GM18517 (cell line): ENCODE data around the gene HSD17B13.
"Not testable (repeated sequence)": the region's sequence is repeated elsewhere in the genome, so short reads cannot be mapped to it uniquely, and the experiment has no call there.

ENCODE experiments used
- ATAC-seq: cut with Tn5 transposase; IDR thresholded peaks from one replicate; pipeline ENCODE4 v1.9.1; 2021; ENCODE audit warnings: mild to moderate bottlenecking, moderate library complexity; ENCODE audit not compliant: unreplicated experiment

Gene HSD17B13, protein sequence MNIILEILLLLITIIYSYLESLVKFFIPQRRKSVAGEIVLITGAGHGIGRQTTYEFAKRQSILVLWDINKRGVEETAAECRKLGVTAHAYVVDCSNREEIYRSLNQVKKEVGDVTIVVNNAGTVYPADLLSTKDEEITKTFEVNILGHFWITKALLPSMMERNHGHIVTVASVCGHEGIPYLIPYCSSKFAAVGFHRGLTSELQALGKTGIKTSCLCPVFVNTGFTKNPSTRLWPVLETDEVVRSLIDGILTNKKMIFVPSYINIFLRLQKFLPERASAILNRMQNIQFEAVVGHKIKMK

DNA sequence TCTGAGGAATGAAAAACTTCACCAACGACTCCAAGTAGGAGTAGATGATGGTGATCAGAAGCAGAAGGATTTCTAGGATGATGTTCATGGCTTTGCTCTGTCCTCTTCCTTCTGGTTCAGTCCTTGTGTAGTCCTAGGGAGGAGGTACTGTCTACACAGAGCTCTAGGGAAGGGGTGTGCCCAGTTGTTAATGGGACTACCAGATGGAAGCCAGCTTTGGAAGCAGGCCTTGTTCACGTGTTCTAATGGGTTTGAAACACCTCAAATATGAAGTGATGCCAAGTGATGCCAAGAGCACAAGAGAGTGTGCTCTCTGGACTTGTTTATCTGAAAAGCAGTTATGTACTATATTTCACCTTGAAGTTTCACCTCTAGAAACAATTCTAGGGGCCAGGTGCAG is at the start of gene HSD17B13:
Gene HSD17B13, minus strand, starts transcription at position 129 of the 400 bp plus-strand sequence. Its CDS starts 41 bp downstream, at position 88.
- no peak for ATAC-seq

DNA sequence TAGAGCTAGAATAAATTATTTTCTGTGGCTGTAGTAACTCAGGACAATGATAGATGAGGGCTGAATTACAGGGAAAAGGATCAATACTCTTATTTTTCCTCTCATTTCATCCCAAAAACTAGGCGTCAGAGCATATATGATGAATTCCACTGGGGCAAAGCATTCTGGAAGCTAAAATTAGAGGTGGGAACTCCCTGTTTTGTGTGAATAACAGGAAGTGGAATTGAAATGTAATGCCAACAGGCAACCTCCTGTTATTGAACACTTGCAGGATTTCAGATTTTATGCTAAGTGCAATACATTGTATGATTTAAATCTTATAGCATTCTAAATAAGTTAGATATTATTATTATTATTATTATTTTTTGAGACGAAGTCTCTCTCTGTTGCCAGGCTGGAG is 47.4 kb upstream of the HSD17B13 start:
- no peak for ATAC-seq

DNA sequence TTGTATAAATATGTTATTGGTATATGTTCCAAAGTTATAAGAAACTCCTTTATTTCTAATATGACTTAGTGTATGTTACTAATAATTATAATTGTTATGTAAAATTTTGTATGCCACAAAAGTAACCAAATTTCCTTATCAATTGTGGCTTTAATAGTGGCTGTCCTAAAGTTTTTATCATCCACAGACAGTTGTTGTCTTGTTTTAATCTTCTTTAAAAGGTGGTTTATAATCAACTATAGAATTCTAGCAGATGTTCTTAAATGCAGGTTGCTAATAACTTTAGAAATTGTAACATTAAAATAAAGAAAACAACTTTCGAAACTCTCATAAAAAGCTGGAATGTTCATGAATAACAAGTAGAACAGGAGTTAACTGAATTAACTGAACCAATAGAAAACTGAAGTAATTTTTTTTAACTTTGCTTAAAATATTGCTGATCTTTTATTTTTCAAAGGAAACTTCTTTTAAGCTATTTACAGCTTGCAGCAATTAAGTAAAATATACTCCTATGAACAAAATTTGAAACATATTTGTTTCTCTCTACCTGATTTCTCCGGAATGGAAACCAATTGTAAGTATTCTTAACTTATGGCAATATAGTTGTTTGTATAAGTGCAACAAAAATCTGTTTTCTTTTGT is 44.0 kb upstream of the HSD17B13 start:
- ATAC-seq: no peak

DNA sequence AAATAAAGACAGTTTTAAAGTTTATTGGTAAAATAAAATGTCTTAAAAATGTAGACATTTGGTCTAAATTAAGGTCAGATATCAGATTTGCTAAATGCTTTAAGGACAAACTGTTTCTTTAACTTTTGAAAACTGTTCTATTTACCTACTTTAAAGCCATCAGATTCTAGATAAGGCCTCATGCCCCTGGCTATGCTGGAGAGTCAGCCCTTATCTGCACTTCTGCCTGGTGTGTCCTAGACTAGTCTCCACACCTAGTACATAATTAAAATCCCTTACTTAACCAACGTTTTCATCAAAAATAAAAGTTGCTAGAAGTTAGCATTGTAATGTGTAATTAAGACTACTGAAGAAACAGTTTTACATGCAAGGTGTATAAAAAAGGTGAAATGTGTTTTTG is 42.7 kb upstream of the HSD17B13 start:
- ATAC-seq: no peak

DNA sequence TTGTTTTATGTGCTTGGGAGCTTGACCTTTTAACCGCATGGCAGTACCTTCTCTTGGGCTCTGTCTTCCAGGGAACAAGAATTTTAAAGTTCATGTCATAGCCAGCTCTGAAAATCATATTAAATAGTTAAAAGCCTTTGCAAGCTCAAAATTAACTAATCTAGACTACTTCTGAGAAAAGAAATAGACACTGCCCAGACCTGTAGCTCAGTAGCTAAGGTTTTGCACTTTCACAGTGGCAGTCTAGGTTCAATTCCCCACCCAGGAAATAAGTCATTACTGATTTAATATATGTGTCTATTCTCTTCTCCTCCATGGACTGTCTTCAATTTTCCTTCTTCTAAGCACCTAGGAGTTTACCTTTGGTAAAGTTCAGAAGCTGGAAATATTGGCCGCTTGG is 40.9 kb upstream of the HSD17B13 start:
- no peak for ATAC-seq

DNA sequence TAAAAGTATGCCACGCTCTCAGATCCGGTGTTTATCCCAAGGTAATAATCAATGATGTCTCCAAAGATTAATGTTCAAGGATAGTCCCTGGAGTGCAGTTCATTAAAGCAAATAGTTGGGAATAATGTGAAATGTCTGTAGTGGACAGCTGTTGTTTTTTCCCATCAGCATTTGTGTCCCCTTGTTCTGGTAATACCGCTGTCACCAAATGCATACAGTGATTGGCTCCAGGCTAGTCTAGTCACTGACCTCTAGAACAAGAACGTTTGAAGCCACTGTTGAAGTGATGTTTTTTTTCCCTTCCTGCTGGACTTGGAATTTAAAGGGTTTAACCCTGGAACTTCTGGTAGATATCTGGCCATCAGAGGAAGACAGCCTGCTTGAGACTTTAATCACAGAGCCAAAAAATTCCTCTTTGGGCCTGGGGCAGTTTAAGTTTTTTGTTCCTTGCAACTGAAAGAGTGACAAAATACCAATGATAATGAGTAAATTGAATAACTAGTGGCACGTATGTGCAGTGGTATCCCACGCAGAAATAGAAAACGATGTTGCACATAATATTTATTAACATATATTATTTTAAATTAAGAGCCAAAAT is 37.8 kb upstream of the HSD17B13 start:
- ATAC-seq: no peak

DNA sequence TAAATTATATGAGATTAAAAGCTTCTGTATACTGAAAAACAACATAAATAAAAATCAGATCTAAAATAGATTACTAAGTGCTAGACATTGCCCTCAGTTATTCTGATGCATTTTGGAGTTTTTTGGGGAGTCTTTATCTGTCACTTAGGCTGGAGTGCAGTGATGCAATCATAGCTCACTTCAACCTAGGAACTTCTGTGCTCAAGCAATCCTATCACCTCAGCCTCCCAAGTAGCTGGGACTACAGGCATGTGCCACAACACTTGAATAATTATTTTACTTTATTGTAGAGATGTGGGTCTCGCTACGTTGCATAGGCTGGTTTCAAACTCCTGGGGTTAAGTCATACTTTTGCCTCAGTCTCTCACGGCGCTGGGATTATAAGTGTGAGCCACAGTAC is 36.6 kb upstream of the HSD17B13 start:
- ATAC-seq: no peak

DNA sequence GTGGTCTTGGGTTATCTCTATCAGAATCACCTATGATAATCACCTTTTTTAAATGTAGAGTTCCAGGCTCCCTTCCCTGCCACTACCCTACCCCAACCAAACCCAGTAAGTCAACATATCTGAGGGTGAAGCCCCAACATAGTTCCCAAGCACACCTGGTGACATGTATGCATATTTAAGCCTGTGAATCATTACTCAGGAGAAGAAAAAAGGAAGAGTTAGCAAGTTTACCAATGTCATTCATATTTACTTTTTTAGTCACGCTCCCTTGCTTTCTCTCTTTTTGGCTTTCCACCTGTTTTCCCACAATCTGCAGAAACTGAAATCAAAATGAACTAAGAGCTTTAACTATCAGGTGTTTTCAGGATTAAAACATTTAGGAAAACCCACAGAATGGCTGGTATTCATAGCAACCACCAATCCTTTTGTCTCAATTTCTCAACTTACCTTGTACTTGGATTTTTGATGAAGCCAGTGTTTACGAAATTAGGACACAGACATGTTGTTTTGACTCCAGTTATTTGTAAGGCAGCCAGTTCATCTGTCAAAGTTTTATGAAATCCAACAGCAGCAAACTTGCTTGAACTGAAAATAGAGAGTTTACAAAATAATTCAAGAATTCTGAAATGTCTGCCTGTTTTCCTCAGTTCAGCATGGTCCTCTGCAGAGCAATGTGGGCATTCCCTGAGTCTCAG is 34.3 kb upstream of the HSD17B13 start:
- no peak for ATAC-seq

DNA sequence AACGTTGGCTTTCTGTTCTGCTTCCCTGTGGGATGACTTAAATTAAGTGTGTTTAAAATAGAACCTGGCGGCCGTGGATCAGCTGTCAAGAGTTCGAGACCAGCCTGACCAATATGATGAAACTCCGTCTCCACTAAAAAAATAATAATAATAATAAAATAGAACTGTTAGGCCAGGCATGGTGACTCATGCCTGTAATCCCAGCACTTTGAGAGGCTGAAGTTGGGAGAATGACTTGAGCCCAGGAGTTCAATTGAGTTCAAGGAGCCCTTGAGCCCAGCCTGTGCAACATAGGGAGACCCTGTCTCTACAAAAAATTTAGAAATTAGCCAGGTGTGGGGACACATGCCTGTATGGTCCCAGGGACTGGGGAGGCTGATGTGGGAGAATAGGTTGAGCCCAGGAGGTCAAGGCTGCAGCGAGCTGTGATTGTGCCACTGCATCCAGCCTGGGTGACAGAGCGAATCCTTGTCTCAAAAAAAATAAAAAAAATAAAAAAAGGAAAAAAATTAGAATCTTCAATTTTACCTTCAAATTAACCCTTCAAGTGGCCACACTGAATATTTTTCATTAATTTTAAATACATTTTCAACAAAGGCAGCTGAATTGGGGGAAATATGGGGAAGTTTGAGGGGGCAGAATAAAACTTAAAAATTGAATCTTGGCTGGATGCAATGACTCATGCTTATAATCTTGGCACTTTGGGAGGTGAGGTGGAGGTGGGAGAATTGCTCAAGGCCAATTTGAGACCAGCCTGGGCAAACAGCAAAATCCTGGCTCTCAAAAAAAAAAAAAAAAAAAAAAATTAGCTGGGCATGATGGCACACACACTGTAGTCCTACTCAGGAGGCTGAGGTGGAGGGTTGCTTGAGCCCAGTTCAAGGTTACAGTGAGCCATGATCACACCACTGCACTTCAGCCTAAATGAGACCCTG is 31.8 kb upstream of the HSD17B13 start:
- no peak for ATAC-seq

DNA sequence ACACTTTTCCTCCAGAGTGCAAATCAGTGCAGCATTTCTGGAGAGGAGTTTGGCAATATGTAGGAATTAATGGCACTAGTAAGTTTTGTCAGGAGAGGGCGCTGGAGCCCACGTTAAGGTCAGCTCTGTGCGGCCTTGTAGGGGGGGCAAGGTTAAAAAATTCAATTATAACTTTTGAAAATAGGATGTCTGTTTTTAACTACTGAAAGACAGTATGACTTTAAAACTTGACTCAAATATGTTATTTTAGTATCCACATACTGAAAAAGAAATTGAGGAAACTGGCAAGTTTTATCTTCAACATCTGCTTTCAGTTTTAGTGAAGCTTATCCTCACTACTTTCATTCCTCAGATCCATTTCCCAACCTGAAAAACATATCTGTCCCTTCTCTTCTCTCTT is 30.9 kb upstream of the HSD17B13 start:
- peak; percentile 87 for ATAC-seq

DNA sequence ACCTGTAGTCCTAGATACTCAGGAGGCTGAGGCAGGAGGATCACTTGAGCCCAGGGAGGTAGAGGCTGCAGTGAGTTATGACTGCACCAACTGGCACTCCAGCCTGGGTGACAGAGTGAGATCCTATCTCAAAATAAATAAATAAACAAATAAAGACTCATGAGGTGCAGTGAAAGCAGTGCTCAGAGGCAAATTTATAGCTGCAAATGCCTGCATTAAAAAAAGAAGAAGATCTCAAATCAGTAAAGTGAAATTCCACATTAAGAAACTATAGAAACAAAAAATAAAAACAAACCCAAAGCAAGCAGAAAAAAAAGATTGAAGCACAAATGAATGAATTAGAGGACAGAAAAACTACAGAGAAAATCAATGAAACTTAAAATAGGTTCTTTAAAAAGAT is 22.5 kb upstream of the HSD17B13 start:
- ATAC-seq: no peak

DNA sequence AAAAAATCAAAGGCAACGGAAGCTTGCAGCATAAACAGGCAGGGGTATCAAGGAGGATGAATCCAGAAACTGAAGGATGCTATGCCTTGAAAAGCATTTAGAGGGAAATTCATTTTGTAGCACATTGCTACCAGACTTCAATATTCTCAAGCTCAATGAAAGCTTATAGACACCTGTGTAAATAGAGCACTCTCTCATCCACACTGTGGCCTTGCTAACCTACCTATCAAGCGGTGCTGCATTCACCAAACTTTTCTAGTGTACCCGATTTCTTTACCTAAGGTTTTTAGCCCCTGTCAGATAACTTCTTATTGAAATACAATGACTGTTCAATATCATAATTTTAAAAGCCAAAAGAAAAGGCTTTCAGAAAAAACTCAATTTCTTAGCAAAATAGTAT is 20.2 kb upstream of the HSD17B13 start:
- ATAC-seq: no peak

DNA sequence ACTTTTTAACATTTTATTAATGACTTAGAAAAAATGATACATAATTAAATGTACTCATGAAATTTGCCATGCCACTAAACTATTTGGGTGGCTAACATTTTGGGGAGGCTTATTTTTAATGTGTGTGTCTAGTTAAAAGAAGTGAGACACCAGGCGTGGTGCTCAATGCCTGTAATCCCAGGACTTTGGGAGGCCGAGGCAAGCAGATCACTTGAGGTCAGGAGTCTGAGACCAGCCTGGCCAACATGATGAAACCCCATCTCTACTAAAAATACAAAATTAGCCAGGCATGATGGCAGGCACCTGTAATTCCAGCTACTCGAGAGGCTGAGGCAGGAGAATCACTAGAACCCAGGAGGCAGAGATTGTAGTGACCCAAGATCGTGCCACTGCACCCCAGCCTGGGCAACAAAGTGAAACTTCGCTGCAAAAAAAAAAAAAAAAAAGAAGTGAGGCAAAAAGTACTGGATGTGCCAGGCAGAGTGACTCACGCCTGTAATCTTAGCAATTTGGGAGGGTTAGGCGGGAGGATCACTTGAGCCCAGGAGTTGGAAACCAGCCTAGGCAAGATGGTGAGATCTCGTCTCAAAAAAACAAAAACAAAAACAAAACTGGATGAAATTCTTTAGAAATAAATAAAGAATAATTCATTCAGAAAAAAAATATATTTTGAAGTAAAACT is 19.4 kb upstream of the HSD17B13 start:
- ATAC-seq: not testable (repeated sequence)

DNA sequence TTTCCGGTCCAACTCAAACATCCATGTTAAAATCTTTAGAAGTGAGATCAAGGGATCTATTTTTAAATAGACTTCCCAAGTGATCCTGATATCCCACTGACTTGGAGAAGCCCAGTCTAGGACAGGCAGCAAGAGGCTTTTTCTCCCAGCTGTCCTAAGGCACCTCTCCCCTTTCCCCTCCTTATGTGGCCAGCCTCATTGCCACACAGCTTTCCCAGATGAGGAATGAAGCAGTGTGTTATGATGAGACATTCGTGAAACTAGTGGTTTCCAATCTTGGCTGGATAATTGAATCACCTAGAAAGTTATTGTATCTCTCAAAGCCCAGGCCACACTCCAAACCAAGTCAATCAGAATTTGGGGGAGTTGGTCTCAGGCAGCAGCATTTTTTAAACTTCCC is 16.8 kb upstream of the HSD17B13 start:
- no peak for ATAC-seq

DNA sequence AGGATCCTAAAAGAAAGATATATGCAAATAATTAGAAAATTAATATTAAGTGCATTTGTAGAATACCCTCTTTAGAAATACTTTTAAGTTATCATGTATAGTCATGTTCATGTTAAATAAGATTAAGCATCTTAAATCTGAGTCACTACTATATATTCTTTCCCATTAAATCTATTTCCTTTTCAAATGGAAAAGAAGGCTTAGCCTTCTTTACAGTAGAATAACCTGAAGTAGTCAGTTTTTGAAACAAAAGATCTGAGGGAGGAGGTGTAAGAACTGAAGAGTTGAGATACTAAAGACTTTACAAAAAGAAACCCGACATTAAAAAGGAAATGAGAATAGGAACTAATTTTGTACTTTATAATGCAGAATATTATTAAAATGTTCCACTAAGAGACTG is 14.7 kb upstream of the HSD17B13 start:
- ATAC-seq: no peak

DNA sequence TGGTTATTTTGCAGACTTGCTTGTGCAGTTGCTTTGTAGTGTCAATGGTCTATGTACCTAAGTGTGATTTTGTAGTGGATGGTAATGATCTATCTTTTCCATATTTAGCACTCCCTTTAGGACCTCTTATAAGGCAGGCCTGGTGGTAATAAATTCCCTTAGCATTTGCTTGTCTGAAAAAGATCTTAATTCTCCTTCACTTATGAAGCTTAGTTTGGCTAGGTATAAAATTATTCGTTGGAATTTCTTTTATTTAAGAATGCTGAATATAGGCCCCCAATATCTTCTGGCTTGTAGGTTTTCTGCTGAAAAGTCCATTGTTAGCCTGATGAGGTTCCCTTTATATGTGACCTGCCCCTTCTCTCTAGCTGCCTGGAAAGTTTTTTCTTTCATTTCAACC is 10.6 kb upstream of the HSD17B13 start:
- ATAC-seq: no peak

DNA sequence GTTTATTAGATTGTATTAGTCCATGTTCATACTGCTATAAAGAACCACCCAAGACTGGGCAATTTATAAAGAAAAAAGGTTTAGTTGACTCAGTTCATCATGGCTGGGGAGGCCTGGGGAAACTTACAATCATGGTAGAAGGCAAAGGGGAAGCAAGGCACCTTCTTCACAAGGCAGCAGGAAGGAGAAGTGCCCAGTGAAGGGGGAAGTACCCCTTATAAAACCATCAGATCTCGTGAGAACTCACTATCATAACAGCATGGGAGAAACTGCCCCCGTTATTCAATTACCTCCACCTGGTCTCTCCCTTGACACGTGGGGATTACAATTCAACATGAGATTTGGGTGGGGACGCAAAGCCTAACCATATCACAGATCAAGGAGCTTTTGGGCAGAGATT is 8.1 kb upstream of the HSD17B13 start:
- no peak for ATAC-seq

DNA sequence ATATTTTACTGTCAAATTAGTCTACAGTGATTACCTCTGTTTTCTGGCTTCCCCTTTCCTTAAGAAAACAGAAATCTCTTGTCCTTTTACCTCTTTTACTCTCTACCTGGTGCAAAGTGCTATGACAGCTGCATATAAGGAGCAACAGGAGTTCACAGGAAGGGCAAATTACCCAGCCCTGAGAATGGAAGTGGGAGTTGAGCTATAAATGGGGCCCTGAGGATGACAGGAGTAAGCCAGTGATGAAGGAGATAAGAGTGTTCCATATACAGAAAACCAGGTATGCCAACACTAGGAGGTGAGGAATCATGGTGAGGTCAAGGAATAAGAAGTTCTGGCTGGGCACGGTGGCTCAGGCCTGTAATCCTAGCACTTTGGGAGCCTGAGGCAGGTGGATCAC is 4.5 kb upstream of the HSD17B13 start:
- no peak for ATAC-seq

DNA sequence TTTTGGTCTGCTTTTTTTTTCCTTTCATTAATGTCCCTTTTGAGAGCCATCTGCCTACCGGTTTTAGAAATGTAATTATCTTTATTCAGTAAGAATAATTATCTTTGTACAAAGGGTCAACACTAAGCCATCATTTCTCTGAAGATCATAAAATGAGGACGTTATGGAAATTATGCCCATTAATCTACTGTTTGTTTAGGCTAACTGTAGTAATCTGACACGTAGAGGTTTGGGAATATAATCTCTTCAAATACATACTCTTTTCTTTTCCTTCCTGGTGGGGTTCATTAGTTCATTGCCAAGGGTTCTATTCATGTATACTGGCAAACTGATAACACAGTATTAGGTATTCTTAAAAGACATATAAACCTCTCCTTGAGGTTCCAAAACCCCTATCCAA is 3.8 kb upstream of the HSD17B13 start:
- ATAC-seq: no peak

DNA sequence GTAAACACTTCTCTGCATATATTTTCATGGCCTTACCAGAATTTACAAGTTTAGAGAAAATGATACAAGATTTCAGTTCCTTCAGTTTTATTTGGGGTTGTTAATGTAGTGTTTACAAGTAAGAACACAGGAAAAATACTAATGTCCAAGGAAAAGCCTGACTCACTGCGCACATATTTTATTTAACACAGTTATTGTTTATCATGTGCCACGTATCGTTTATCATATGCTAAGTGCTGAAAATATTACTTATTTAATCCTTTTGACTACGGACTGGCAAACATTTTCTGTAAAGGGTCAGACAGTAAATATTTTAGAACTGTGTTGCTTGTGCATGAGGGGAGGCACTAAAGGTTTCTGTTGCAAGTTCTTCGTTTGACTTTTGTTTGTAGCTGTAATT is 794 bp downstream of the HSD17B13 start:
- no peak for ATAC-seq
